ENCODE results near the gene SLC46A2.

Gene SLC46A2

GRCh38 chr9:112863746-112864145, 26.9 kb downstream of the SLC46A2 start:
- Histone ChIP-seq H3K4me1 (peaks cover 0 to 16% (median 0%) of the 10 kb centered on the region in 4 donors), H3K4me3 (no peak overlapping the region), H3K9me3 (no peaks in the 10 kb centered on the region), H3K36me3 (peaks cover 4 to 19% (median 15%) of the 10 kb centered on the region in 3 donors), H3K27ac (no peak overlapping the region), H3K27me3 (no peaks in the 10 kb centered on the region)
- DNase-seq, result no peak
- TF ChIP-seq CTCF (IDR thresholded peaks at IDR 0.05), result no peak
- intact Hi-C loops (cut with DNase I; ENCODE audit: low total_unique reads), result no loop called here

- intact Hi-C loops (cut with DNase I; ENCODE audit: low total_unique reads), result no loop called here
- H3K4me1 ChIP-seq, result peaks cover 0 to 16% (median 0%) of the 10 kb centered on the region in 4 donors
- H3K4me3 ChIP-seq, result no peak overlapping the region
- DNase-seq, result peak; percentile 42 to 65
- H3K27me3 ChIP-seq, result no peaks in the 10 kb centered on the region
- peaks cover 4 to 14% (median 9%) of the 10 kb centered on the region in 3 donors for H3K36me3 ChIP-seq
- TF ChIP-seq CTCF (IDR thresholded peaks at IDR 0.05), result no peak
- H3K9me3 ChIP-seq, result no peaks in the 10 kb centered on the region
- H3K27ac ChIP-seq, result peak overlapping the region in 1 of 2 donors; percentile 17
These were observed 27.5 kb downstream of the SLC46A2 start for GRCh38 chr9:112863214-112863613.

GRCh38 chr9:112861638-112862555, 28.8 kb downstream of the SLC46A2 start:
- H3K4me1 ChIP-seq, result peaks cover 0 to 18% (median under 1%) of the 10 kb centered on the region in 4 donors
- H3K27me3 ChIP-seq, result no peaks in the 10 kb centered on the region
- TF ChIP-seq CTCF (IDR thresholded peaks at IDR 0.05), result no peak
- peak; percentile 58 to 76 for DNase-seq
- peak overlapping the region; percentile 2 to 17 for H3K27ac ChIP-seq
- H3K9me3 ChIP-seq, result no peaks in the 10 kb centered on the region
- peaks cover 0 to 9% (median 4%) of the 10 kb centered on the region in 3 donors for H3K36me3 ChIP-seq
- intact Hi-C loops (cut with DNase I; ENCODE audit: low total_unique reads), result no loop called here
- no peak overlapping the region for H3K4me3 ChIP-seq

GRCh38 chr9:112861155-112861554, 29.5 kb downstream of the SLC46A2 start:
- no peaks in the 10 kb centered on the region for H3K27me3 ChIP-seq

GRCh38 chr9:112860451-112860850, 30.2 kb downstream of the SLC46A2 start:
- no peak for TF ChIP-seq CTCF (IDR thresholded peaks at IDR 0.05)
- Histone ChIP-seq H3K27ac (no peak overlapping the region), H3K36me3 (peaks cover 0 to 9% (median 4%) of the 10 kb centered on the region in 3 donors), H3K27me3 (no peaks in the 10 kb centered on the region), H3K4me3 (no peak overlapping the region), H3K9me3 (no peaks in the 10 kb centered on the region), H3K4me1 (peaks cover 0 to 22% (median 2%) of the 10 kb centered on the region in 4 donors)
- peak in 1 of 2 donors; percentile 12 for DNase-seq
- intact Hi-C loops (cut with DNase I; ENCODE audit: low total_unique reads), result no loop called here

More at GRCh38 chr9:112861155-112861554, 29.5 kb downstream of the SLC46A2 start:
- DNase-seq, result no peak
- Histone ChIP-seq H3K9me3 (no peaks in the 10 kb centered on the region), H3K4me3 (no peak overlapping the region), H3K4me1 (peaks cover 0 to 22% (median 2%) of the 10 kb centered on the region in 4 donors), H3K27ac (no peak overlapping the region), H3K36me3 (peaks cover 0 to 9% (median 4%) of the 10 kb centered on the region in 3 donors)
- no peak for TF ChIP-seq CTCF (IDR thresholded peaks at IDR 0.05)
- intact Hi-C loops (cut with DNase I; ENCODE audit: low total_unique reads), result no loop called here

Measured in tibial artery (tissue), 4 donors.